A549 treated with ZK216348 at 1 μM for 4 hours (cell line): Measurements from ENCODE around the gene RNF151. TPM values are rescaled to one million over a fixed set of nuclear protein-coding genes. Genes with fewer than 3 reads are reported as not detected.

ENCODE experiments used
- total RNA-seq: library from RNA; stranded (reverse); fragments of 200-300 nt; extraction: Qiagen RNA extraction; gene quantifications from 5 replicates; pipeline ENCODE4 v1.2.3, GENCODE V29; 2022; ENCODE audit warnings: low read depth

Gene RNF151
- not detected in 5 replicates for total RNA-seq

DNA sequence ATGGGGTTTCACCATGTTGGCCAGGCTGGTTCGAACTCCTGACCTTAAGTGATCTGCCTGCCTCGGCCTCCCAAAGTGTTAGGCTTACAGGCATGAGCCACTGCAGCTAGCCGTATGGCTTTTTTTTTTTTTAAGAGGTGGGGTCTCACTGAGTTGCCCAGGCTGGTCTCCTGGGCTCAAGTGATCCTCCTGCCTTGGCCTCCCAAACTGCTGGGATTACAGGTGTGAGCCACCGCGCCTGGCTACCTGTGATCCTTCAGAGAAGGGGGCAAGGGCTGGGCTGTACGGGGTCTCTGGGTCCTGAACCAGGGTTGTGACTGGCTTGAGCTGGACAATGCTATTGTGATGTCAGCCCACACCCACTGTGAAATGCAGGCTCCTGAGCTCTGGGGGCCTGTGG lies at the start of gene RNF151:
Gene RNF151 (plus strand): TSS at position 397 of the 400 bp plus-strand sequence. CDS start 26 bp downstream, outside the sequence.

GRCh38 chr16:1918351-1919326 lies 48.0 kb upstream of the RNF151 start, which contains the start of gene HS3ST6:
TSS of gene HS3ST6 (minus strand) at chr16:1918415. CDS start at chr16:1918323, 92 bp downstream.

DNA sequence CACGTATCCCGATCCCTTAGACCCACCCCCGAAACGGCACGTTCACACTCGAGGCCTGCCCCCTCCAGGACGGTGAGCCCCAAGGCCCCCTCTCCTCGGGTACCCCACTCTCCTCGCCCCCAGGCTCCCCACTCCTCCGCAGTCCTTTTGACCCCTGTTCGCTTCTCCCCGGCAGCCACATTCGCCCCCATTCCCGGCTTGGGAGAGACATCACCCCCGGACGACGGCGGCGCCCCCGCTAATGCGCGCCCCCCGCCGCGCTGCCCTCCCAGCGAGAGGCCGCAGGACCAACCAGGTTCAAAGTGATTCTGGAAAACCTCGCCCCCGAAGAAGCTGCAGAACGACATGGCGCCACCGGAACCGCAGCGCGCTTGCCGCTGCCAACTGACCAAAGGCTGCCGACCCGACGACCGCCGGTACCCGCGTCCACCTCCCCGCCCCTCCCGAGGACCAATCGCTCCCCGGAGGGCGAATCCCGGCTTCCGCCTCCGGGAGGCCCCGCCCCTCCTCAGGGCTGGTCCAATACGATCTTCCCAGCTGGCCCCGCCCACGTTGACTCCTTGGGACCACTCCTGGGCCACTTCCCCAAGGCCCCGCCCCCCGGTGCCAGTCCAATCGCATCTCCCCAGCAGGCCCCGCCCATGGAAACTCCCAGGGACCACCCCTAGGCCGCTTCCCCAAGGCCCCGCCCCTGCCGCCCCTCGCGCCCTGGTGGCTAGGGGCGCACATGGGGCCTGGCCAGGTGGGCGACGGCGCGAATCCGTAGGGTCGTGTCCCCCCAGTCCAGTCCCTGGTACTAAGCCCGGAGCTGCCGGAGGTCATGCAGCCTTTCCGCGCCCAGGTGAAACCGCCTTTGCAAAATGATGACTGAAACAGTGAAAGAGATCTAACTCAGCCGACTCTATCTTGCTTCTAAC lies 23.6 kb upstream of the RNF151 start, which contains the start of gene MSRB1:
Gene MSRB1 (minus strand): TSS at position 390 of the 917 bp plus-strand sequence. CDS start 43 bp downstream, at position 347.

DNA sequence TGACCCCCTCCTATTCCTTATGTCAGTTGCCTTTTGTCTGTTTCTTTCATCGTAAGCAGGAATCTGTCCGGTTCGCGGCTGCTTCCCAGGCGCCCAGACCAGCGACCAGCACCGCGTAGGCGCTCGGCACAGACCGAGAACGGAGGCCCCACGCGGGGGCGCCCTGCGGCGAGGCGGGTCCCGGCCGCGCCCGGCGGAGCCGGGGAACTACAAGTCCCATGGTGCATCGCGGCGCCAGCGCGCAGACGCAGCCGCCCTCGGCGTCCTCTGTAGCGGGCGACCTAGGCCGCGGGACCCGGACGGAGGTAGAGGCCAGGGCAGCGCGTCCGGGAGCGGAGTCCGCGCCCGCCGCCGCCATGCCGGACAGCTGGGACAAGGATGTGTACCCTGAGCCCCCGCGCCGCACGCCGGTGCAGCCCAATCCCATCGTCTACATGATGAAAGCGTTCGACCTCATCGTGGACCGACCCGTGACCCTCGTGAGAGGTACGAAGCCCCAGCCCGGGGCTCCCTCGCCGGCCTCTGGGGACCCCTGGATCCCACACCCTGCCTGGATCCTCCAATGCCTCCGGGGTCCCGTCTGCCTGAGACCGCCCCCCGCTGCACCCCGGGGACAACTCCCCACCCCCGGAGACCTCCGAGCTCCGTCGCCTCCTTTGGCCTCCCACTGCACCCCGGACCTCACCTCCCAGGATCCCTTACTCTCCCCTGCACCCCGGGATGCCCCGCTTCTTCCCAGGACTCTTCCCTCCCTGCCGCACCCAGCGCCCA lies 7.2 kb upstream of the RNF151 start, which contains the start of gene NDUFB10:
Gene NDUFB10 (plus strand): TSS at position 270 of the 771 bp plus-strand sequence. CDS start 87 bp downstream, at position 357.

DNA sequence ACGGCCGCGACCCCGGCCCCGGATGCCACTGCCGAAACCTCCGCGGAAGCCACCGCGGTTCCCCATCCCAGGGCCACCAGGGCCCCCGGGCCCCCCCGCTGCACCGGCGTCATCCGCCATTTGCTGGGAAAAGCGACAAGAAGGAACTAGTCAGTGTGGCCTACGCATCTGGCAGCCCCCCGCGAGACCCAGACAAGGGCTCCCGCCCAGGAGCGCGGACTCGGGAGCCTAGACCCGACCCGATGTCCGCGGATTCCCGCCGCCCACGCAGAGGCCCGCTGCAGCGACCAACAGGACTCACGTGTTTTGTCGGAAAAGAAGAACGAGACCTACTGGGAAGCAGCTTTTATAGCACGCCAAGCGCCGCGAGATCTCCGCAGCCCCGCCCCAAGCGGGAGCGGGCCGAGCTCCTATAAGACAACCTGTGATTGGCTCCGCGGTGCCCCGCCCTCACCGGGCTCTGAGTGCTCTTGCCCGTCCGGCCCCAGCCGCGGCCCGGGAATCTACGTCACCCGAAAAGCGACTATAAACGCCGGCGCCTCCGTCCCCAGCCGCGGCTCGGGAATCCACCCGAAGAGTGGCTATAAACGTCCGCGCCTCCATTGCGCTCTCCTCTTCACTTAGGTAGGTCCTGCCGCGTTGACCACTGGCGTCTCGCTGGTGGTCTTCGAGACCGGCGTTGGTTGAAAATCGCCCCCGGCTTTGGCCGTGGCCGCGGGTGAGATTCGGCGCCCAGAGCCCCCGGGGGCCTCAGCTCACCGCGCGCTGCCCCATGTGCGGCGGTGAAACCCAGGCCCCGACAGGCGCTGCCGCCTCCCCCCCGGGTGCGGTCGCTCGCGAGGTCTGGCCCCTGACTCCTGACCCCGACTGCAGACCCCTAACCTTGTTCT lies 1.9 kb upstream of the RNF151 start, which contains the start of gene RPS2:
Gene RPS2 (minus strand): TSS at position 321 of the 890 bp plus-strand sequence. CDS start 201 bp downstream, at position 120.

GRCh38 chr16:1971796-1972489 lies 5.3 kb downstream of the RNF151 start, which contains the start of gene TBL3:
TSS of gene TBL3 (plus strand) at chr16:1972053. CDS start at chr16:1972165, 112 bp downstream.

GRCh38 chr16:1981398-1981836 lies 14.8 kb downstream of the RNF151 start, which contains the start of gene NOXO1:
TSS of gene NOXO1 (minus strand) at chr16:1981469. CDS start at chr16:1981179, 290 bp downstream.

DNA sequence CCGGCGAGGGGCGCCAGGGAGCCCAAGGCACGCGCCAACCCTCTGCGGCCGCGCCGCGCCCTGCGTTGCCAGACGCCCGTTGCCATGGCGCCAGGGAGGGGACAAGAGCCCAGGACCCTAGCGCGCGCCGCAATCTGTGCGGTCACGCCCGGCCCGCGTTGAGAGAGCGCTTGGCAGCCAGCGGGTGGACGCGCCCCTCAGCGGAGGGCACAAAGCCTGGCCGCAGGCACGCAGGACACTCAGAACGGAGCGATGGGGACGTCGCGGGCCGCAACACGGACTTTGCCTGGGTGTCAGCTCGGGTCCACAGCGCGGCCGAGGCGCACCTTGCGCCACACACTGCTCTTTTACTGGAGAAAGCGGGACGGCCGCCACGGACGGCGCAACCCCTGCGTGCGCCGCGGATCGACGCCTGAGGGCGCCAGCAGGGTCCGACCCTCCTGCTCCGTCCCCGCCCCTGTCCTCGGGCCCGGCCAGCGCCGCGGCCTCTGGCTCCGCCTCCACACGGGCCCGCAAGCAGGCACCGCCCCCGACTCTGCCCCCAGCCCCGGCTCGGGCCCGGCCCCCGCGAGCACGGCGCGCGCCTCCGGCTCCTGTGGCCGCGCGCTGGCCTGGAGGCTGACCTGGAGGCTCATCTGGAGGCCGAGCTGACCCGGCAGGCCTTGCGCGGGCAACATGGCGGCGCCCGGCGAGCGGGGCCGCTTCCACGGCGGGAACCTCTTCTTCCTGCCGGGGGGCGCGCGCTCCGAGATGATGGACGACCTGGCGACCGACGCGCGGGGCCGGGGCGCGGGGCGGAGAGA lies 17.1 kb downstream of the RNF151 start, which contains the start of gene GFER:
Gene GFER (plus strand): TSS at position 650 of the 803 bp plus-strand sequence. CDS start 26 bp downstream, at position 676.

GRCh38 chr16:1989209-1990100 lies 22.8 kb downstream of the RNF151 start, which contains the start of gene SYNGR3:
TSS of gene SYNGR3 (plus strand) at chr16:1989970. CDS start at chr16:1990103, 133 bp downstream.

GRCh38 chr16:2009791-2010510 lies 43.3 kb downstream of the RNF151 start, which contains the start of gene ZNF598:
TSS of gene ZNF598 (minus strand) at chr16:2009821.

Other genes with a start within 250 kb of the RNF151 start
- gene NME3, start 195.3 kb upstream of the RNF151 start, total RNA-seq: 23.1 to 67.4 TPM (median 55.9 TPM) in 5 replicates
- 5.3 to 12.7 TPM (median 10.6 TPM) in 5 replicates for gene EME2, start 194.0 kb upstream of the RNF151 start, total RNA-seq
- 152 to 266 TPM (median 257 TPM) in 5 replicates for gene MRPS34, start 193.7 kb upstream of the RNF151 start, total RNA-seq
- 10.3 to 29.0 TPM (median 24.1 TPM) in 5 replicates for gene SPSB3, start 184.3 kb upstream of the RNF151 start, total RNA-seq
- 41.7 to 91.8 TPM (median 78.7 TPM) in 5 replicates for gene NUBP2, start 183.9 kb upstream of the RNF151 start, total RNA-seq
- gene IGFALS, start 173.2 kb upstream of the RNF151 start, total RNA-seq: not detected in 5 replicates
- 47.2 to 80.4 TPM (median 68.8 TPM) in 5 replicates for gene HAGH, start 140.0 kb upstream of the RNF151 start, total RNA-seq
- gene FAHD1, start 139.7 kb upstream of the RNF151 start, total RNA-seq: 37.1 to 52.6 TPM (median 47.0 TPM) in 5 replicates
- gene MEIOB, start 94.7 kb upstream of the RNF151 start, total RNA-seq: 1.5 to 2.0 TPM (median 1.5 TPM) in 5 replicates
- 1.9 to 3.8 TPM (median 2.9 TPM) in 5 replicates for gene HS3ST6, start 48.4 kb upstream of the RNF151 start, total RNA-seq
- 21.6 to 40.8 TPM (median 38.3 TPM) in 5 replicates for gene MSRB1, start 23.7 kb upstream of the RNF151 start, total RNA-seq
- not detected in 5 replicates for gene RPL3L, start 12.2 kb upstream of the RNF151 start, total RNA-seq
- gene NDUFB10, start 7.3 kb upstream of the RNF151 start, total RNA-seq: 246 to 312 TPM (median 253 TPM) in 5 replicates
- gene RPS2, start 2.0 kb upstream of the RNF151 start, total RNA-seq: 2,814 to 5,362 TPM (median 5,215 TPM) in 5 replicates
- 22.3 to 41.6 TPM (median 37.2 TPM) in 5 replicates for gene TBL3, start 5.2 kb downstream of the RNF151 start, total RNA-seq
- 0.24 to 0.63 TPM (median 0.34 TPM) in 4 of 5 replicates, not detected in the other for gene NOXO1, start 14.6 kb downstream of the RNF151 start, total RNA-seq
- 29.3 to 47.4 TPM (median 42.7 TPM) in 5 replicates for gene GFER, start 17.3 kb downstream of the RNF151 start, total RNA-seq
- gene SYNGR3, start 23.1 kb downstream of the RNF151 start, total RNA-seq: 4.4 to 8.7 TPM (median 8.3 TPM) in 5 replicates
- gene ZNF598, start 43.0 kb downstream of the RNF151 start, total RNA-seq: 34.2 to 63.9 TPM (median 59.5 TPM) in 5 replicates
- gene NPW, start 52.9 kb downstream of the RNF151 start, total RNA-seq: 0.65 to 1.6 TPM (median 1.1 TPM) in 4 of 5 replicates, not detected in the other
- 32.5 to 64.5 TPM (median 58.3 TPM) in 5 replicates for gene NHERF2, start 60.0 kb downstream of the RNF151 start, total RNA-seq
- 30.3 to 50.9 TPM (median 43.8 TPM) in 5 replicates for gene NTHL1, start 81.0 kb downstream of the RNF151 start, total RNA-seq
- gene TSC2, start 81.1 kb downstream of the RNF151 start, total RNA-seq: 27.2 to 50.2 TPM (median 37.1 TPM) in 5 replicates
- gene PKD1, start 169.0 kb downstream of the RNF151 start, total RNA-seq: 27.4 to 65.1 TPM (median 52.5 TPM) in 5 replicates
- gene RAB26, start 181.8 kb downstream of the RNF151 start, total RNA-seq: 3.0 to 4.2 TPM (median 3.6 TPM) in 5 replicates
- 26.8 to 66.2 TPM (median 54.0 TPM) in 5 replicates for gene TRAF7, start 188.9 kb downstream of the RNF151 start, total RNA-seq
- gene CASKIN1, start 229.7 kb downstream of the RNF151 start, total RNA-seq: 0.29 to 1.5 TPM (median 0.56 TPM) in 5 replicates
- 33.6 to 52.3 TPM (median 51.7 TPM) in 5 replicates for gene MLST8, start 238.6 kb downstream of the RNF151 start, total RNA-seq
- 2.8 to 6.7 TPM (median 5.2 TPM) in 5 replicates for gene BRICD5, start 244.0 kb downstream of the RNF151 start, total RNA-seq
- gene PGP, start 248.0 kb downstream of the RNF151 start, total RNA-seq: 14.5 to 39.0 TPM (median 37.6 TPM) in 5 replicates